ENCODE results near the gene TMEM107.
A peak's percentile ranks its signal among the peaks of the same experiment; 100 is the strongest.
"Not testable (repeated sequence)": the region's sequence is repeated elsewhere in the genome, so short reads cannot be mapped to it uniquely, and the experiment has no call there.

The TMEM107 gene

DNA sequence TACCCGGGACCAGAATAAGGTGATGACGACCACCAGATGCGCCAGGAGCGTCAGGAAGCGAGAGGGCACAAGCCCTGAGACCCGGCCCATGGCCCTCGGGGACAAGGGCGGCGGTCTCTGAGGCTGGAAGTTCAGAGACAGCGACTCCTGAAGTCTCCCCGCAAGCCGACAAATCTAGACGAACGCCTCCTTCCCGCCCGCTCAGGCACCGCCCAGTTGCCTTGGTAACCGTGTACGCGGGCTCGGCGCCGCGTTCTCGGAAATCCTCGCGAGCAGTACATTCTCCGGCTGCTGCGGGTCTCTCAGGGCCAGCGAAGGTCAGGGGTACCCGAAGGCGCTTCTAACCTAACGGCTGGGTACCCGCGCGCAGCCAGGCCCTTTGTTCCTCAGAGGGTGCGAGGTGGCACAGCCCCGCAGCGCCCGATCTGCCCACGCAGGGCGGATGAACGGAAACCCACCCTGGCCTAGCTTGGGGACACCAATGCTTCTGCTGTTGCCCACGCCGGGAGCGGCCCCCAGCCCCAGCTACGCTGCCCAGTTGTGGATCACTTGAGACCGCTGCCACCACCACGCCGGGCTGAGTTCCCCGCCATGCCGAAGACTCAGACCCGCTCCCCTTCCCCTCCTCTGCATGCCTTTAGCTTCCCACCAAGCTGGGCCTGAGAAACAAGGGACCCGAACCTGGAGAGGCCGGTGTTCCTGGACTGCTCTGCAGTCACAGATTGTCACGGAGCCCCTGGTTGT, at the start of gene TMEM107:
TMEM107 (minus strand) TSS at position 184 of the 744 bp plus-strand sequence; CDS start at position 90, 94 bp downstream.
- peak; percentile 76 to 77 for DNase-seq (ENCODE audit: low read depth in 2 of 2)

DNA sequence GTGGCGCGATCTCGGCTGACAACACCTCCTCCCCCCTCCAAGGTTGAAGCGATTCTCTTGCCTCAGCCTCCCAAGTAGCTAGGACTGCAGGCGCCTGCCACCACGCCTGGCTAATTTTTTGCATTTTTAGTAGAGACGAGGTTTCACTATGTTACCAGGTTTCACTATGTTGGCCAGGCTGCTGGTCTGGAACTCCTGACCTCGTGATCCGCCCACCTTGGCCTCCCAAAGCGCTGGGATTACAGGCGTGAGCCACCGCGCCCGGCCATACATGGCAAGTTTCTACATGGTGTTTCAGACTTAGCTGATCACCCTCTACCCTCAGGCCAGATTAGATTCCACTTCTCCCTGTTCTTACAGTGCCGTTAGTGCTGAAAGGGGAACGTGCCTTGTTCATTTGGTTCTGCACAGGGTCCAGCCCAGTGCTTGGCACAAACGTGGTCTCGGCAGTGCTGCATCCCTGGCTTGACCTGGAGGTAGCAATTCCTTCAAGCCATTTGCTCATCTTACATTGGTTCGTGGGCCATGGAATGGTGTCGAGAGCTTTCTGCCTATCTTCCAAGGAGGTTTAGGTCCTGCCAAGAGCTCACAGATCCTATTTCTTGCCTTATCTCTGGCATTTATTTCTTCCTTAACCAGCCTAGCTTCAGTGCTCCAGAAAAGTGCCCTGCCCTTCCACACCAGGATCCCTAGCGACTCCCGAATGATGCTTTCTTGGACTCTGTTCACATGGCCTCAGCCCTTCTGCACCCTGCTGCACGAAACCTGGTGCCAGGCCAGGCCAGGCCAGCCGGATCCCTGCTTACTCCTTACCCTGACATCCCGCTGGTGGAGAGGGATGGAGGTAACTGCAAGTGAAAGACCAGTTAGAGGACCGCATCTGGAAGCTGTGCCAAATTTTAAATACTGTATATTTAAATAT, 49.0 kb upstream of the TMEM107 start:
- DNase-seq (ENCODE audit: low read depth in 2 of 2) = no peak

- DNase-seq (ENCODE audit: low read depth in 2 of 2) = peak in 1 of 2 donors; percentile 54
Observed at GRCh38 chr17:8223356-8224126, 47.4 kb upstream of the TMEM107 start.

DNA sequence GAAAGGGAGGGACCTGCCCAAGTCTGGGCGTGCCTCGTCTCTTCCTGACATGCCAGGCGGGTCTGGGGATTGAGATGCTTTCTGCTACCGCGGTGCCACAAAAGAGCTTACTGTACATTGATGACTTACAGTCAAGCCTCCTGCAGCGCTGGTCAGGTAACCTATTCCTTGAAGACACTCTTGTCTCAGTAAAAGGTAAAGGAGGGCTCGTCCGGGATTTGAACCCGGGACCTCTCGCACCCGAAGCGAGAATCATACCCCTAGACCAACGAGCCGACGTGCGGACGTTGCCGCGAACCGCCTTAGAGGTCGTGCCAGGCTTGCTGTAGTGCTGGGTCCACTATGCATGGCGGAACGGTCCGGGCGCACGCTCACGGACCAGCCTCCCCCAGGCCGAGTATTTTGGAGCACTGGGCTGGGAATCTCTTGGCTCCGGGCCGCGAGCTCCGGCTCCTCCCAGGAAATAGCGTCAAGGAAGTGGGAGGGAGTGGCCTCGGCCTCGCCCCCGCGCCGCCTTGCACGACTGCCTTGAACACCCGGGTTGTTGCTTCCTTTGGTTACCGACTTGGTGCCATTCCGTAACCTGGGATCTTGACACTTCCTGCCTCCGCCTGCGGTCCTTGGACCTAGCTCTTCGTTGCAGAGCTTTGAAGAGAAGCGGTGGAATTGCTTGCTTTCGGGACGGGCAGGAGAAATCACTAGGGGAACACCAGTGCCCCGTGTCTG, 46.6 kb upstream of the TMEM107 start:
- peak; percentile 89 for DNase-seq (ENCODE audit: low read depth in 2 of 2)

- peak in 1 of 2 donors; percentile 30 for DNase-seq (ENCODE audit: low read depth in 2 of 2)
Observed at GRCh38 chr17:8222380-8222629, 46.1 kb upstream of the TMEM107 start.

DNA sequence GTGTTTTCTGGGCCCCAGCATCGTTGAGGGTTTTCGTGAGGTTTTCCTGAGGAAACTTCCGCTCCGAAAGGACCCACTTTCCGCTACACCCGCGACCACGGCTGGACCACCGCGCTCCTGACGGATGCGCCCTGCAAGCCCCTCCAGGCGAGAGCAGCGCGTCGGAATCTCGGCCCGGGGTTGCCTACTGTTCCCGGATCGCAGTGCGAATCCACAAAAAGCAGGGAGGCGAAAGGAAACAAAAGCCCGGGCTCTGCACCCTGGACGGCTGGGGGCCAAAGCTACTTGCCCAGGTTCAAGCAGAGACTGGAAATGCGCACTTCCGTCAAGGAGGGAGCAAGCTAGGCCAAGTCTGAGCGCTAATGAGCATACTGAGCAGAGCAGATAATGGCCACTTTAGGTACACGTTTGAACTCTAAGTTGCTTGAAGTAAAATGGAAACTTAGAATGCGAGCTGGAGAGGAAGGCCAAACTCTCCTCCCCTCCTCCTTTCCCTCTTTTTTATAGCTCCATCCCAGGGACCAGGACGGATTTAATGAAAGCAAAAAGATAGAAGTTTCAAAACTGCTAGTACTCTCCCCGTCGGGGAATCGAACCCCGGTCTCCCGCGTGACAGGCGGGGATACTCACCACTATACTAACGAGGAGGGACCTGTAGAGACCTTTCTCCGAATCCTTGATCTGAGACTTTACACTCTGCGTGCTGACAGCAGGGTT, 45.6 kb upstream of the TMEM107 start:
- DNase-seq (ENCODE audit: low read depth in 2 of 2) = peak; percentile 83 to 96

DNA sequence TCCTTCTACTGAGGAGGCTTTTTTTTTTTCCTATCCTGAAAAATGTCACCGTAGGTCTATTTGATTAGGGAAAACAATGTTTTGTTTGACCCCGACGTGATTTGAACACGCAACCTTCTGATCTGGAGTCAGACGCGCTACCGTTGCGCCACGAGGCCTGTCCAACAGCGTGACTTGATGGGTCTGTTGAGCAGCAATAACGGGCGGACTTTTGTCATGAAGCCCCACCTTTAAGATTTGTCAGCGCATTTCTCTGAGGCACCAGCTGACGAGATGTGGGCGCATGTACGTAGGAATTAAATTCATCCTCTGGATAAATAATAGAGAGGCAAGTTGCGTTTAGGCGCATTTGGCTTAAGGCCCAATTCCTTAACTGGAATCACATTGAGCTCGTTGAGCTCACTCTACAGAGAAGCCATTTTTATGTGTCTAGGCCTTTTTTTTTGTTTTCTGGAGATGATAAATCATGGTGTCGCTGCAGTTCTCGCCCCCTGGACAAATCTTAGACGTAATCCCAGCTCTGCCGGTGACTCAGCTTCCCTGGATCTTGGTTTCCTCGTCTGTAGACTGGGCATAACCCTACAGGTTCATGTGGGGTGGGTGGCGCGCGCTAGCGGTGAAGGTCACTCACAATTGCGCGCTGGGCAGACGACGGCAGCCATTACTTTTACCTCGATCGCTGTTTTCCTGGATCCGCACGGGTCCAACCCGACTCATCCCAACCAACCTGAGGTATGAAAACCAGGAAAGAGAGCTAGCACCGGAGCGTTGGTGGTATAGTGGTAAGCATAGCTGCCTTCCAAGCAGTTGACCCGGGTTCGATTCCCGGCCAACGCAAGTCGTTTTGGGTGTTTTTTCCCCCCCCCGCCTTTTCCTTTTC, 44.8 kb upstream of the TMEM107 start:
- DNase-seq (ENCODE audit: low read depth in 2 of 2) = peak; percentile 90 to 91

GRCh38 chr17:8214000-8214399, 37.8 kb upstream of the TMEM107 start:
- not testable (repeated sequence) for DNase-seq (ENCODE audit: low read depth in 2 of 2)

DNA sequence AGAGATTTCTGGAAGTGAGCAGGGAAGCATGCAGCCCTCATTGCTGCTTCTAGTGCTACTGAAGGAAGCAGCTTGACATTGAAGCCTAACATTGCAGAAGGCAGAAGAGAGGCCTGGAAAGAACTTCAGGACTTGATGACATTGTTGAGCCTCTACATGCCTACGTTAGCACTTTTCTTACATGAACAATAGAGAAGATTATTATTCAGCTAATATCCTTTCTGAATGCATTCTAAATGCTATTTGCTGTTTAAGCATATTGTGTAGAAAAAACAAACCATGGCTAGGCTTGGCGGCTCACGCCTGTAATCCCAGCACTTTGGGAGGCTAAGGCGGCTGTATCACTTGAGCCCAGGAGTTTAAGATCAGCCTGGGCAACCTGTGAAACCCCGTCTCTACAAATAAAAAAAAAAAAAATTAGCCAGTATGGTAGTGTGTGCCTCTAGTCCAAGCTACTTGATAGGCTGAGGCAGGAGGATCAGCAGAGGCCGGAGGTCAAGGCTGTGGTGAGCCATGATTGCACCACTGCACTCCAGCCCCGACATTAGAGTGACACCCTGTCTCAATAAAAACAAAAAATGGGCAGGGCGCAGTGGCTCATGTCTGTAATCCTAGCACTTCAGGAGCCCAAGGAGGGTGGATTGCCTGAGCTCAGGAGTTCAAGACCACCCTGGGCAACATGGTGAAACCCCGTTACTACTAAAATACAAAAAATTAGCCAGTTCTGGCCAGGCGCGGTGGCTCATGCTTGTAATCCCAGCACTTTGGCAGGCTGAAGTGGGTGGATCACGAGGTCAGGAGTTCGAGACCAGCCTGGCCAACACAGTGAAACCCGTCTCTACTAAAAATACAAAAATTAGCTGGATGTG, 36.4 kb upstream of the TMEM107 start:
- DNase-seq (ENCODE audit: low read depth in 2 of 2) = no peak

GRCh38 chr17:8210761-8211458, 34.7 kb upstream of the TMEM107 start:
- no peak for DNase-seq (ENCODE audit: low read depth in 2 of 2)

DNA sequence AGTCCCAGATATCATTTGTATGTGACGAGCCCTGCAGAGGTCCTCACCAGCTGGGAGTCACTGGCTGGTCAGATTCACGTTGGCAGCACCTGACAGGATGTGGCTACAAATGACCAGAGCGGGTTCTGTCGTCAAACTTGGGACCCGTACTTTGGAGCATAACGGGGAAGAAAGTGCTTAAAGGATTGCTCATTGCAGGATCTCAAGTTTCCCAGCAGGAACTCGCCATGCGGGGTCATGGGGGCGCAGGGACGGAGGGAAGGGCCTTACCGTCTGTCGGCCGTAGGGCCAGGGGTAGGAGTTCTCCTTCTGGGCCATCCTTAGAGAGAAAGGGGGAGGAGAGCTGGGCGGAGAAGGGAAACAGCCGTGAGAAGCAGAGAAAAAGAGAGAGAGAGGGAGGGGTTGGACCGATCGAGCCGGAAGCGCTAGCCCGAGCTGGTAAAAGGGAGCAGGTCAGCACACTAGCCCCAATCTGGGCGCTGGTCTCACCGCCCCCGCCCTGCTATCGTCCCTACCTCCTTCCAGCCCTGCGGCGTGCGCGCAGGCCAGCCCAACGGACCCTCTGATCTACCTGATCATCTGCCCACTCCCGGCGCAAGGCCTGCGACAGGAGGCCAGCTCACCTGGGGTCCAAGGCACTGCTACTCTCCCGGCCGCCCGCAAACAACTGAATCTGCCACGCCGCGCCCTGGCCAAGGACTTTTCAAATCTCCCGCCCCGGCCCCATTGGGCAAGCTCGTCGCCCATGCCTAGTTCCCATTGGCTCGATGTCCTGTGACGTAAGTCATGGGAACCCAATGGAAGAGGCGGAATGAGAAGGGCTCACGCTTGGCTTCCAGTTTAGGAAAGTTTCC, 34.0 kb upstream of the TMEM107 start, which contains the start of gene AURKB:
AURKB (minus strand) TSS at position 669 of the 854 bp plus-strand sequence; CDS start at position 318, 351 bp downstream.
- peak; percentile 82 to 87 for DNase-seq (ENCODE audit: low read depth in 2 of 2)

GRCh38 chr17:8206536-8206935, 30.4 kb upstream of the TMEM107 start:
- DNase-seq (ENCODE audit: low read depth in 2 of 2) = no peak

GRCh38 chr17:8204761-8205555, 28.8 kb upstream of the TMEM107 start:
- no peak for DNase-seq (ENCODE audit: low read depth in 2 of 2)

- DNase-seq (ENCODE audit: low read depth in 2 of 2) = no peak
Observed at GRCh38 chr17:8192070-8192815, 16.1 kb upstream of the TMEM107 start.

DNA sequence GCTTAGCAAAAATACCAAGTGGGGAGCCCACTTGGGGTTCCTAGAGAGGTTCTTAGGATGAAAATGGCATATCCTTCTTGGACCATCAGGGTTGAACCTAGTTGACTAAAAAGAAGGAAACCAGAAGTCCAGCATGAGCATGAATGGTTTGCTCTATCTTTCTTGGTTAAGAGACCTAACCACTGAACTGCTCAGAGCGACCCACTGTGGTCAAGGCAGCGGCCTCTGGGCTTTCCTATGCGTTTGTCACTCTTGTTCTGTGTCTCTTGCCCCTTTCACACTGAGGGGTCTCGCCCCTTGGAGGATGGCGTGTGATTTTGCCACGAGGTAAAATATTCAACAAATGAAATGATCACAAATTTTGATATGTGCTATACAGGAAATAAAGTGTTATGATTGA, 14.3 kb upstream of the TMEM107 start:
- DNase-seq (ENCODE audit: low read depth in 2 of 2) = no peak

Data from stimulated activated CD4-positive, alpha-beta T cell treated with anti-CD3 and anti-CD28 coated beads, Interleukin-1b, Interleukin-23, amount 100 ng/mL, for 4 hours (primary cell).